GM18909 (cell line): ENCODE data around the gene DLGAP1.
"Not testable (repeated sequence)": the region's sequence is repeated elsewhere in the genome, so short reads cannot be mapped to it uniquely, and the experiment has no call there.

ENCODE experiments used
- ATAC-seq: cut with Tn5 transposase; IDR thresholded peaks from one replicate; pipeline ENCODE4 v1.9.1; 2021; ENCODE audit warnings: mild to moderate bottlenecking; ENCODE audit not compliant: unreplicated experiment, poor library complexity

Gene DLGAP1

DNA sequence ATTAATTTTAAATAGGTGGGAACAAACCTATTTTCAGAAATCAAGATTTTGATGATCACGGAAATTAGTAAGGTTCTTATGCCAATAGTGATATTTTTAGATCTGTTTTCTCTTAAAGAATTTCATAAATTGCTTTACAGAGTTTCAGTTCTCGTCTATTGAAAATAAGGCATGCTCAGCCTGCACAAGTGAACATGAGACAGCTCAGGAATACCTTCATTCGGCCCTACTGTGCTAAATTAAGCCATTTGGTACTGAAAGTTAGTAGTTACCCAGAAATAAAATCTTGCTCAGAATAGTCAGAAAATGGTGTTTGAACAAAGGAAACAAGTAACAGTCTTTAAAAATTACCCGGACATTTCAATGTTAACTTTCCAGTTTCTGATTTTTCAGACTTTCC lies 60.4 kb downstream of the DLGAP1 start:
- no peak for ATAC-seq

DNA sequence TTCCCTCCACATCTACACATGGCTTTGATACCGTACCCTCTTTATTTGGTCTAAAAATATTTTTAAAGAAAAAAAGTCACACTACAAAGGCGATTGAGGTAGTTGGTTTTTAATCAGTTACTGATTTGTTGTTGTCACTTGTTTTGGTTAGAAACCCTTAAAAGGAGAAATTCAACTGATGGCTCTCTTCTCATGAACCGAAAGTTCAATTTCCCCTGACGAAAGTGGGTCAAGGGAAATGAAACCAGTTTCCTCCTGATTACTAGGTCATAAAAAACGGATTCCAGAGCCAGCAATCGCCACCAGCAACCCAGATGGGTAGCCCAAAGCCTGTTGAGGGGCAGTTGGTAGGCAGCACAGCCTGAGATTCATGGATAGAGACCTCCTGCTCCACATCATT lies 63.2 kb downstream of the DLGAP1 start:
- ATAC-seq = no peak

DNA sequence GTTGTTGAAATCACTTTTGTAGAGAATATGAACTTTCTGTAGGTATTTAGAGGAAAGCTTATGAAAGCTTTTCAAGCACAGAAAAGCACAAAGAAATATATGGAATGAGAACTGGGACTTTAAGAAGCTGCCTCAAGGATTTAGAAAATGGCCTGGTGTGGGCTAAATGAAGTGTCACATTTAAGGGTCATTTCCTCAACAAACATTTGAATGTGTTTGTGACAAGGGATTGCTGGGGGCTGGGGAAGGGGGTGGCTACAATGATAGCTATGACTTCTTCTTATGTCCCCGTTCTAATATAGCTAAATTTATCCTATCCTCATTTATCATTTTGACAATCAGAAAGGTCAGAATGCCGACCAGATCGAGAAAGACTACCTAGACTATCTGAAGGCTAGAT lies 69.2 kb downstream of the DLGAP1 start:
- ATAC-seq = no peak

DNA sequence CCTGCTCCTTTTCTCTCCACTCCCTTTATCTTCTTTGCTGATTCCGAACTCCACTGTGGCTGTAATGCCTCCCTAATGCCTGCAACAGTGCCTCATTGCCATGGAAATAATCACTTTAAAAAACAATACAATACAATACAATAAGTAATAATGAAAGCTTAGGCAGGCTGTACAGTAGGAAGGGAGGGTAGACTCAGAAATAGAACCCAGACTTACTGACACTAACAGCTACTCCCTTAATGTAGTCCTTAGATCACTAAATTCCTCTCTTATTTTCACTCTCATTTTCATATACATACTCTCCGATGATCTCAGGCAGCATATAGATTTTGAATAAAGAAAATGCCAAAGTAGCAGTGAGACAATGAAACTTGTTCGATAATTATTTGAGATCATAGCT lies 70.2 kb downstream of the DLGAP1 start:
- no peak for ATAC-seq

DNA sequence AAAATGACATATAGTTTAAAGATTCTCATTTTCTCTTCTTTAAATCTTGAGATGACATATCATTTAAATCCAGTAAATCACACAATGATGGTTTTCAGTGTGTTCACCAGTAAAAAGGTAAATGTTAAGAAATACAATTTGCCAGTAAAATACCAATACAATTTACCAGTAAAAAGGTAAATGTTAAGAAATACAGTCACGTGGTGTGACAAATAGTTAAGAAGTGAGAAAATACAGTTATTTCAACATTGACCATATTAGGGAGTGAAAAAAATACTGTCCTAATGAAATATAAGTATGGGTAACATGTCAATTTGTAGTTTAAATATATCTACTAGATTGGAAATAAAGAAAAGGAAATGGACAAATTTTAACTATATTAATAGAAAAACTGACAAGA lies 80.5 kb downstream of the DLGAP1 start:
- no peak for ATAC-seq

DNA sequence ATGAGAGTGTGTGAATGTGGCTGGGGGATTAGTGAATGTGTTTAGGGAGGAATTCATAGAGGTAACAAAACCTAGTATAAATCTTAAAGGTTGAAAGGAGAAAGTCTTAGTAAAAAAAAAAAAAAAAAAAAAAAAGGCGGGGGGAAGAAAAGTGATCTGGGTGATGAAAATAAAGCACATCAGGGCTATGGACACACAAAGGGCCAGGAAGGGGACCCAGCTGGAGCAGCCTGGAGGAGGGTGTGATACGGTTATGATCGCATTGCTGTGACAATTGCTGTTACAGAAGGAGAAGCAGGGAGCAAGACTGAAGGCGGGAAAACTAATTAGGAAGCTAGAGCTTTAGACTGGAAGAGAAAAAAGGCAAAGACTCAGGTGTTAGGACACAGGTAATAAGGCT lies 85.4 kb downstream of the DLGAP1 start:
- no peak for ATAC-seq

DNA sequence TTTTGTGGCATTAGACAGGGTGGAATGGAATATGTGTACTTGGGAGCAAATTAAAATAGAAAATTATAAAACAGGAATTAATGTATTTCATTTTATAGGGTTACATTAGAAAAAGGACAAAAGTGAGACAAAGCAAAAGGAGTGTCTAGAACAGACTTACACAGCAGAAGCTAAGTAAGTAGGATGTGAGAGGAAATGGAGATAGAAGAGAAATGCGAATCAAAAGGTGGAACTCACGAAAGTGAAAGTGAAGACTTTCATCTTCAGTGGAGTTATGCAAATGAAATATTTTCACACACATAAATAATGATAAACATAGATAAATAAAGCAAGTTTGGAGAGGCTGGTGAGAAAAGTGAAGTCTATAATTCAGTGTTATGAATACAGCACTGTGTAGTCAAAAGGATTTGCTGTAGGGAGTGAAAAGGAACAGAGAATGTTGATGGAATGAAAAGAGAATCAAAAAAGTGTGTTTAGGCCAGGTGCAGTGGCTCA lies 94.8 kb downstream of the DLGAP1 start:
- no peak for ATAC-seq

DNA sequence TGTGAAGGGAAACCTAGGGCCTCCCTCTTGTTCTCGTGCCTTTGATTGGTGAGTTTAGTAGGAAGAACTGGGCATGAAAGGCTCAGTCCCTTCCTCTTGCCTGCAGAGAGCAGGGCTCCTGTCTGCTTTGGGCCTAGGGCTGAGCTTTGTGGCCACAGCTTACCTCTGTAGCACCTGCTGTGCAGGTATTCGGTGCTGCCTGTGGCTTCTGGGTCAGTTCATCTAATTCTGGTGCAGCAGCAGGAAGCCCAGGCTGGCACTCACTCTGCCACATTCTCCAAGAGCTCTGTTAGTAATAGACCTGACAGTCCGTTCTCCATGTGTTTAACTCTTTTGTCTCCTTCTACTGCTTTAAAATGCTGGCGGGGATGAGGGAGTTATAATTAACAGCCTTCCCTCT lies 96.5 kb downstream of the DLGAP1 start:
- ATAC-seq = no peak

DNA sequence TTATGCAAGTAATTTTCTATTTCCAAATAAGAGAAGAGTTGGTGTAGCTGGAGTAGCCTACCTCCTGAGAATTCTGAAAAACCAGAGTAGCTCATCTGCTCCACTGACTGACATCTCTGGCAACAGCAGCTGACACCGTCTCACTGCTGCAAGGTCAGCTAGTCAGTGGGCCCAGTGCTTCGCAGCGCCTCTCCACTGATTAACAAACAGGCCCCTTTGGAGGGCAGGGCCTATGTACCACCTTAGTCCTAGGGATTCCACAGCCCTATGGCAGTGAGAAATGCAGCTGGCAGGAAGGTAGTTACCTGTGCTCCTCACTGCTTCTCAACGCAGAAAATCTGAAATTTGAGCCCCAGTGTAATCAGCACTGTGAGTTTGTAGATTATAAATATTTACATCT lies 97.5 kb downstream of the DLGAP1 start:
- ATAC-seq = no peak

DNA sequence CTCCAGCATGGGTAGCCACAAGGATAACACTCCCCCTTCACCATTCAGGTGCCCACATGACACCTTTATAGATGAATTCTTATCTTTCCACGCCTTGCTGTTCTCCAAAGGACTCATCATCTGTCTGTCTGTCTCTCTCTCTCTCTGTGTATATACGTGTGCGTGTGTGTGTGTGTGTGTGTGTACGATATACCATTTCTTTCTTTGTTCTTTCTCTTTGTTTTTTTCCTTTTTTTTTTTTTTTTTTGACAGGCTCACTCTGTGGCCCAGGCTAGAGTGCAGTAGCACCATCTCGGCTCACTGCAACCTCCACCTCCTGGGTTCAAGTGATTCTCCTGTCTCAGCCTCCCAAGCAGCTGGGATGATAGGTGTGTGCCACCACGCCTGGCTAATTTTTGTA lies 98.2 kb downstream of the DLGAP1 start:
- no peak for ATAC-seq

DNA sequence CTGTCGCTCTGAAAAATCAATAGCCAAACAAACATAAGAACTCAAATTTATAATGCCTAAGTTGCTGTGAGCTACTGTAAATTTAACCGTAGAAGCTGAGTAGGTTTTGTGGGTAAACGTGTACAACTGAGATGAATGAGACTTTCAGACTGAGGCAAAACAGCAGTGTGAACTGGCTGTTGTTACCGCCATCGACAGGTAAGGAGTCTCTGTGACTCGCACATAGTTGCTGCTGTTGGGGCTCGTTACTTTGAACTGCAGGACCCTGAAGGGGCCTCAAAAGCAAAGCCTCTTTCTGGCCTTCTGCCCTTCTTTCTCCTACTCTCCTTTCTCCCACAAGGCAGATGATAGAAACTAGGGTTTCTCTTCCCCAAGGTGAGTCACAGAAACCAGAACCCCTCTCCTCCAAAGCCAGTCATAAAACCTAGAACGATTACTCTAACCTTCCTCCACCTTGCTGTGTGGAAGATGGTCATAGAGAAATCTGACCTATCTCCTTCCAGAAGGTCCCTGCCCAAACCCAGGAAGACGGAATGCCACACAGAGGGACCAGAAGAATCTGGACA lies 101.2 kb downstream of the DLGAP1 start:
- ATAC-seq = no peak

DNA sequence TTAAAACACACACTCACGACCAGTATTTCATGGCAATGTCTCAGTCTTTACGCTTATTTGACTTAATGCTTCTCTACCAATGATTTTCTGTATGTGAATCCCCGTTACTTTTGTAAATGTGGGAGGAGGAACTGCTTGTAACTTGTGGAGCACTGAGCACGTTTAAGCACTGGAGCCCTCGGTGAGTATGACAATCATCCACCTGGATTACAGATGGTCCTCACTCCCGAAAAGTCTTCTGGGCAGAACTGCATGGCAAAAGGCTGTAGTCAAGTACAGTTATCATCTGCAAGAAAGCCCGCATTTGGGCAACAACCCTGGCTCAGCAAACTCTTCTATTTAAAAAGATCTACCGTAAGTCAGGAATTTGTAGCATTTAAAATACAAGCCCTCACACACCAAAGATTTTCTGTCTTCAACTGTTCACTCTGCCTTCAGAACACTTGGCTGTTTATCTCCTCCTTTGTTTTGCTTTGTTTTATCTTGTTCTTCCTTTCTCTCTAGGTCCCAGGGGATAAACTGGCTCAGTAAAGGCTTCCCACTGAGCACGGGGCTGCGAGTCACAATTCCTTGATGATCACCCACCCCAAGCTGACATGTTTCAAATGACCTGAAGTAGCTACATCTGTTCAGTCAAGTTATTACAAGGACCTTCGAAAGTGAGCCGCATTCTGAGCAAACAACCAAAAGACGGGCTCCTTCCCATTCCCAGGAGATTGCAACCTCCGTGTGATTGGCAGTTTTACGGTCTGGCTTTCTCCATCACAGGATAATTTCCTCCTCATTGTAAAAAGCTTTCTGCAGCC lies 102.2 kb downstream of the DLGAP1 start:
- ATAC-seq = no peak

DNA sequence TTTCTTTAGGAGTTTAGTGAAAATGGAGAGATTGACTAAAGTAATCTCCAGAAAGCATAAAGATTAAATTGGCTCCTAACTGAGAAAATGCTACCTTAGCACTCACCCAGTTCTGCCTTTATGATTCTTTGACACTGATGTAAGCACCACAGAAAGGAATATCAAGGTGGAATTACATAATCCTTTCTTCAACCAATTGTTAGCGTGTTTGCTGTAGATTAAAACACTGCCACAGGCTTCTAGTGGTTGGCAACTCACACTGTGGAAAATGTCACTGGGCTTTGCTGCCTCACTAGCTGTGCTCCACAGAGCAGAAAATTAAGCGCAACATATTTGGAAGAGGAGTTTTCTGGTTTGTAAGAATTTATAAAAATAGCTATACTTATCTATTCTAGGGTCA lies 104.1 kb downstream of the DLGAP1 start:
- no peak for ATAC-seq

DNA sequence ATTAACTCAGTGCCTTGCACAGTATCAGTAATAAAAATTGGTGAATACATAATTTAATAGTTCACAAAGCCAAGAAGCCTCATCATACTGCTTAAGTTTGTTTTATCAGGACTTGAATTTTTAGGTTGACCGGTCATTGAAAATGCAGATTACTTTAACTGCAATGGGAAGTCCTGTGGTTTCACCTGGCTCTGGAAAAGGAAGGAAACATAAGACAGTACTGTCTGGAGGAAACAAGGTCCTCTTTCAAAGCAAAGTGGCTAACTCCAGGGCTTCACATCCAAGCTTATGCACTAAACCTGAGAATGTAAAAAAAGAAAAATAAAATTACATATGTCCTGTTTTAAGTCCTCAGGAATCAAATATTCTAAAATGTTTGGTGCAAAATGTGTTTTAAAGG lies 119.7 kb downstream of the DLGAP1 start:
- ATAC-seq = no peak

DNA sequence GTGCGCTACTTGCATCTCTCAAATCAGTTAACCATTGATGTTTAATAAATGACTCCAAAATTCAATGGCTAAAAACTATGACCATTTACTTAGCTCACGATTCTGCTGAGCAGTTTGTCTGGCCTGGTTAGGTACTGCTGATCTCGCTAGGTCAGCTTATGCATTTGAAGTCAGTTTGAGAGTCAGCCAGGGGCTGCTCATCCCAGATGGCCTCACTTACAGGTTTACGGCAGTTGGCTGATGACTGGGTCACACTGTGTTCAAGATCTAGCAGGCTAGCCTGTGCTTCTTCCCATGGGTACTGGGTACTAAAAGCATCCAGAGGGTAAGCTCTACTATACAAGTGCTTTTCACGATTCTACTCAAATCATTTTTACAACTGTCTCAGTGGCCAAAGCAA lies 122.1 kb downstream of the DLGAP1 start:
- ATAC-seq = no peak

DNA sequence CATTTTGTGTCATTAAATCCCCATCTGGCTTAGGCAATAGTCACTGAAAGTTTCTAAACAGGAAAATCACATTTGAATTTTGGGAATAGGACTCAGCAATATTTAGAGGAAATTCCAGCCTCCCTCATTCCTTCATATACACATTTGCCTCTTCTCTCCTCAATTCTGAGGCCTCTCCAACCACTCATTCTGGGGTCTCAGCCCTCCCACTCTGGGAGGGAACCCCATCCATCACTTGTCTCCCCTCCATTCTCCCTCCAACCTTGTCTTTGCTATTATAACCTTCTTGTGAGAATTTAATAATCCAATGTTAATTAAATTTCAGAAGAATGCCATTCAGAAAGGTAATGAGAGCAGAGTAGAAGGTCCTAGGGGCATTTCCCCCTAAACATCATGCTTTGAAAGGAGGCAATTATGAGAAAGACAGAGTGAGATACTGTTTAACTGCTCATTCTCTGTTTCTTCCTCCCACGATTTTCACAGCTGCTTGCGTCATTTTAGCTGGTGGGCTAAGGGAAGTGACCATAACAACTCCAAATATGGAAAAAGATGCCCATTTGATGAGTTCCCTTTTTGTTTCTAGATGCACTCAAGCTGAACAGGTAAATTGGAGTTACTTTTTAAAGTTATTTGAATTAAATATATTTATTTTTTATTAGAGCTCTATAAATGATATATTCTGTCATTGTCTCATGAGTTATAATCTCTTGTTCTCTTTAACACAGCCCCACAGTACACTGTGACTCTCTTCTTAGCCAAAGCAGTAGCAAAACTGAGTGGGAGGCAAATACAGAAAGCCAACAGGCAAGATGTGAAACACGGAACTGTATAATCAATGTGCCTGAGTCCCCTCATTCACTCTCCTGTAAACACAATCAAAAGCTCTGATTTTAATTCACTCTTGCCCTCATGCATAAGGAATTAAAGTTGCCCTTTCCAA lies 135.1 kb downstream of the DLGAP1 start:
- ATAC-seq = no peak

DNA sequence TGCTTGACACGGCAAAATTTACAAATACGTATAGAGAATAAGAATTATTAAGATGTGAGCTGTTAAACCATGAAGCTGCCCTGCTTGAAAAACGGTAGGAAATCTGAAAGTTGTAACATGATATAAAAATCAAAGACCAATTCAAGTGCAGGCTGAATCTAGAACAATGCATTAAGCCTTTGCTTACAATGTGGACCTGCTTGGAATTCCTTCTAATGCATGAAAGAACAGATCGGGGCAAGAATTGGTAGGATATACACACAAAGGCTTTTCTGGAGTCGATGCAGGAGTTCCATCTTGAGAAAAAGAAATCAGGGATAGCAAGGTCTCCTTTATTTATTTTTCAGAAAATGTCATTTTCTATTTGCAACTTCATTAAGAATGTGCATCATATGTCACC lies 136.8 kb downstream of the DLGAP1 start:
- ATAC-seq = no peak

DNA sequence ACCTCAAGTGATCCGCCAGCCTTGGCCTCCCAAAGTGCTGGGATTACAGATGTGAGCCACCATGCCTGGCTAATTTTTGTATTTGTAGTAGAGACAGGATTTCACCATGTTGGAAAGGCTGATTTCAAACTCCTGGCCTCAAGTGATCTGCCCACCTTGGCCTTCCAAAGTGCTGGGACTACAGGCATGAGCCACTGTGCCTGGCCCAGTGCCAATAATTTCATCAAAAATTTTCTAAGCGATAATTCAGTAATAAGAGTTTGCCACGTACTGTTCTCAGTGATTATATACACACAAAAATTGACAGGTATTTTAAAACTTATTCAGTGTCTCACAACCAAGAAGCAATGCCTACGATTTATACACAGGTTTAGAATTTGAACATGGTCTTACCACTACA lies 143.2 kb downstream of the DLGAP1 start:
- not testable (repeated sequence) for ATAC-seq

DNA sequence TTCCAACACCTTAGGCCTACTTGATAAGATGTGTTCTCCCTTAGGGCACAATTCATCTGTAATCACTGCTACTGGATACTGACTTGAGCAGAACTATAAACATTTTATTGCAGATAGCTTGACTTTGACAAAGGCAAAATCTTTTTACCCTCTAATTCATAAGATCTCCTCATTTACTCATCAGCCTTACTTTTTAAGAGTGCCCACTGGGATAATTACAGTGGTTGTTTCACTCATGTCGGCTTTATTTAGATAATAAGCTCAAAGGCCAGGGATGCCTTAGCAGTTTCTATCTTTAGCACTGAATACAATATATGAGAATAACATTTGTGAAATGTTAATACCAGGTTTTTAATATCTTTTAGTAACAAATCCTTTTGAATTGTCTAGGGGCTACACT lies 144.0 kb downstream of the DLGAP1 start:
- no peak for ATAC-seq

DNA sequence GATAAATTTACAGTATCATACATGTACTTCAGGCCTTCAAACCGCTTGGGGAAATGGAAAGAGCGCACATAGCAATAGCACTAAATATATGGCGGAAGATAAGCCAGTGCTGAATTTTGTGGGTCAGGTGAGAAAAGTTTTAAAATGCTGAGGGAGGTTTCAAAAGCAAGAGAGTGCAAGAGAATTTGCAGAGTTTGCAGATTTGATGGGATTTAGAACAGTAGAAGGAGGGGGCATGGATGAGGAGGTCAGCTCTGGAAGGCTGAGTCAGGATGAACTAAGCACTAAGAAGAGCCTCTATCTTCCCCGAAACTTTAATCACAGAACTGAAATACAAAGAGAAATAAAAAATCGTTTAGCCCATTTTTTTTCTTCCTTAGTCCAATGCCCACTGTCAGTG lies 145.9 kb downstream of the DLGAP1 start:
- no peak for ATAC-seq

DNA sequence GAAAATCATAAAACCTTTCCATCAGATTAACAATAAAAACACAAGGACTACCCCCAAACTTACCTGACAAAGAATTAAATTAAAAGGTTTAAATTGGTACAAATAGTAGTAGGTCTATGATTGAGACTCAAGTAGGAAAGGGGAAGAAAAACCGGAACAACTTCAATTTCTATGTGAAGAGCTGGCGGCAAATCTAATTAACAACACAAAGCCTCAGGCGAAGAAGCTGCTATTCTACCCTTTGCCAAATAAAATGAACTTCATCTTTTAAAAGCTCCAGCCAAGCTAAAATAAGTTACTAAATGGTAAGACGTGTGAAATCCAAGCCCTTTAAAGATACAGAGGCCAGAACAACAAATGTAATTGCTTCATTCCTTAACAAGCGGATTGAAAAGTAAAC lies 146.5 kb downstream of the DLGAP1 start:
- ATAC-seq = no peak
